Renal cortex interstitium (tissue), 11 donors: ENCODE results near the gene BNIP2. TPM values are rescaled to one million over a fixed set of nuclear protein-coding genes. Genes with fewer than 3 reads are reported as not detected.
"Not testable (repeated sequence)": the region's sequence is repeated elsewhere in the genome, so short reads cannot be mapped to it uniquely, and the experiment has no call there.

Source experiments
- DNase-seq, 11 donors: peaks; one replicate each; pipeline ENCODE4 v3.0.0-alpha.2; 2013; ENCODE audit warnings: low read depth in 9 of 11, low spot score in 4 of 11; ENCODE audit errors: extremely low read depth in 1 of 11
- polyA plus RNA-seq, 3 donors: library from polyadenylated mRNA; unstranded; fragments of 120-200 nt; gene quantifications; one replicate each; pipeline ENCODE4 v1.2.1, GENCODE V29; 2013; ENCODE audit not compliant: insufficient read length in 3 of 3

BNIP2 gene
- polyA plus RNA-seq, 3 donors = 63.8 to 84.7 (median 83.2) TPM

DNA sequence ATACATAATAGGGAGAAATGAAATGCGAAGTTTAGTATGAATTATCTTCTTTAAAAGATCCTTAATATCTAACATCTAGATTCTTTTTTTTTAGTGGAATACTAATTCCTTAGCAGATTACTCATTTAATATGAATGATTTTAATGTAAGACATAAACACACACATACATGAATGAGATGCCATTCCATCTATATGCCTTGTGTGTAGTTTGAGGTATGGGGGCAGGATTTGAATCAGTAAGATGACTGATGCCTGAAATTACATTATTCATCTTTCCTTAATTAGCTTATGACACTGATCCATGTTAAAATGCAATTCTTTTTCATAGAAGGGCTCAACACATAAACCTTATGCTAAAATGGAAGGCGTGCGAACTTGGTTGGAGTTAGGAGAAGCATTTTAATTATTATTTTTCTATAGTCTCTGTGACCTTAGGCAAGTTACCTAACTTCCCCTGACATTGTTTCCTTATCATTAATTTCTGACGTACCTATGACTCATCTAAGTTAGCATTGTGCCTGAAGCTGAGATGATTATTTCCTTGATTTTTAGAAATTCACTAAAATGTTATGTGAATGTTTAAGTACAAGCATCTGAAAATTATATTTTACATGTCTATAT, 10.8 kb upstream of the BNIP2 start:
- DNase-seq = no peak

DNA sequence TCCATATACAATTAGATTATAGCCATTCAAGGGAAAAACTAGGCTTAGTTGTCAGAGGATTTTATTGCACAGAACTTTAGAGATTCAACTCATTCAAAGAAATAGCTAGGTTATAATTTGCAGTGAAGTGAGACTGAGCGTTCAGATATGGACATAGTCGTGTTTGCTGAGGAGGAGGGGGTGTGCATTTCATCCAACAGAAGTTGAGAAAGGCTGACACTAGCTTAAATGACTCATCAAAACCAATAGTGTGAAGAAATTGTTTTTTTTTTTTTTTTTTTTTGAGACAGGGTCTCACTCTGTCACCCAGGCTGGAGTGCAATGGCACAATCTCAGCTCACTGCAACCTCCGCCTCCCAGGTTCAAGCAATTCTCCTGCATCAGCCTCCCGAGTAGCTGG, 8.9 kb upstream of the BNIP2 start:
- DNase-seq = not testable (repeated sequence)

DNA sequence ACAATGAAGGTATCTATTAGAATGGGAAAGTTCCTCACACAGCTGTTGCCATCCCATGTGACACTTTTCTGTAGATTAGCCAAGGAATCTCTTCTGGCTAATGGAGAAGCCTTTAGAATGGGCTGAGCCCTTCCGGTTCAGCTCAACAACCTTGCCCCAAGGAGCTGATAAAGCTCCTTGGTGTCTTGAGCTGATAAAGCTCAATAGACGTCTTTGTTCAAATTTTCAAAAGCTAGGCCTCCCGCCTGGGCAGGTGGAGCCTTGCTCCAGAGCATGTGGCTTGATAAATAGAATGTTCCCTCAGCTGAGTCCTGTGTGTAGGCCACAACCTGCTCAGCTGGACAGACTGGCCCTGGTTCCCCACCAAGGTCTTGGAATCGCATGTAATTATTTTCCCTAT, 7.2 kb upstream of the BNIP2 start:
- DNase-seq = no peak

DNA sequence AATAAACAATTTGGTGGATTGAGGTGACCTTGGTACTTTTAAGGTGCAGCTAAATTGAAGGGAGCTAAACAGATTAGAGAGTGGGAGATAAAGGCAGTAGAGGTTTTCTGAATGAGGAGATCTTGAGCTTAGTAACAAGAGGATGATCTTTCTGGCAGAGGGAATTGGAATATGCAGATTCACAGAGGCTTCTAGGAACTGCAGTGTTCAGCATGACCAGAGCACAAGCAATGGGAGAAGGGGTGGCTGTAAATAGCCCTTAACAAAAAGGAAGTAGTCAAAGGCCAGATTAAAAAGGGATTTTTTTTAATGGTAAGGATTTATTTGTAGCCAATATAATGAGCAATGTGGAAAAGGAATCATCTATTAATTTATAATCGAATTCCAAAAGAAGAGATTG, 5.7 kb upstream of the BNIP2 start:
- DNase-seq = no peak

DNA sequence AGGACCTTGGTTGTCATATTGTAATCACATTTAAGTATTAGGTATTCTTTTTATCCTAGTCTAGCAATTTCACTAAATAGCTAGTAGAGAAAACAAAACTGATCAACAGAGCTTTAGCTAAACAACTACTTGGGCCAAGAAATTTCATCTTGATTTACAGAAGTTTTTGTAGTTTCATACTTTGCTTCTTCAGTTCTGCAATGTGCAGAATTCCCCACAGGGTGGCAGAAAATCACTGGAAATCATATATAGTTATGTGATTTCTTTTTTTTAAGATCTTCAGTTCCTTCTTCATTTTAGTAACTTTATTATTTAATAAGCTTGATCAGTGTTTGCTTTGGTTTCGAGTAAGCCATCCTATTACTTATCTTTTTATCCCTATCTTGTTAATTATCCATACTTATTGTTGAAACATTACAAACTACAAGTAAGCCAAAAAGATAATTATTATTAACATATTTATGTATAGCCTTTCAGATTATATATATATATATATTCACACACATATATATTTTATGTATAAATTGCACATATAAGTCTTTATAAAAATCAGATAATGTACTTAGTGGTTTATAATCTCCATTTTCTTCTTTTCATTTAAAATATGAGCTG, 2.2 kb upstream of the BNIP2 start:
- DNase-seq = peak in 7 of 11 donors; percentile 16 to 39 (median 31)

DNA sequence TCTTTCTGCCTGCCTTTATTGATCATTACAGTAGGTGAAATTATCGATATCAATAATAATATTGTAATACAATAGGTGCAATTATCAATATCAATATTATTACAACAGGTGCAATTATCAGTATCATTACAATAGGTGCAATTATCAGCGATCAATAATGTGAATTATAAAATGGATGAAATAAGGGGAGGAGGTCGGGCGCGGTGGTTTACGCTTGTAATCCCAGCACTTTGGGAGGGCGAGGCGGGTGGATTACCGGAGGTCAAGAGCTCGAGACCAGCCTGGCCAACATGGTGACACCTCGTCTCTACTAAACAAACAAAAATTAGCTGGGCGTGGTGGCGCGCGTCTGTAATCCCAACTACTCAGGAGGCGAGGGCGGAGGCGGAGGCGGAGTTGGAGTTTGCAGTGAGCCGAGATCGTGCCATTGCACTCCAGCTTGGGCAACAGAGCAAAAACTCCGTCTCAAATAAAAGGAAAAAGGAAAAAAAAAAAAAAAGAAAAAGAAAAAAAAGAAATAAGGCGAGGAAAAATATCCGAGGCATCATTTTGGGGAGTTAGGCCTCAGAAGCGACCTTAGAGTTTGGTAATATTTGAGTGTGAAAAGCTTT, 611 bp upstream of the BNIP2 start:
- peak in 10 of 11 donors; percentile 15 to 51 (median 24) for DNase-seq

DNA sequence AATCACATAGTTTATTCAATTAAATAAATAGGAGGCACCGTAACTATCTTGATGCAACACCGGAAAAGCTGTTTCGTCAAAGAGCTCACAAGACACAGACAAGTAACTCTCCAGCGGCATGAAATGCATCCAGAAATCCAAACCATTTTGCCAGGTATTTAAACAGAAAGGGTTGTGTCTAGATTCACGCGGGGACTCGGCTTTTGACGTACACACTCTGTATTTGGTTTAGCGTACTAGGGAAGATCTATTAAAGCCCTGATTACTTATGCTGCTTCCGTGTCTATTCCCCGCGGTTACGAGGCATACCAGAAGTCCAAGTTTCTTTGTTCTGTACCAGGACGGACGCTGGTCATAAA, 718 bp downstream of the BNIP2 start:
- peak in 8 of 11 donors; percentile 15 to 44 (median 32) for DNase-seq

DNA sequence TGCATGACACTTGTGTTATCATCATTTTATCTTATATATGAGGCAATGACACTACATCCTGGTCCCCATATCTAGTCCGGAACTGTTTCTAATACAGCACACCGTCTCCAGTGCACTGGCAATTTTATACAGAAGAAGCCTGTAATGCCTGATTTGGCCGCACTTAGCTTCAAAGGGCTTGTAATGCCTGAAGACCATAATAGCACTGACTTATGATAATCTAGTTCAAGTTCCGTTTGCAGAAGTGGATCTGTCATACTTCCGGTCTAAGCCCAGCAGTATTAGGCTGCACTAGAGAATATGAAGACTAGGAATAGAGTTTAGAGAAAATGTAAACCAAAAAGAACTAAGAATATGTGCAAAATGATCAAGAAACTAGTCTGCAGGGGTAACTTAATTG, 1.3 kb downstream of the BNIP2 start:
- DNase-seq = no peak

DNA sequence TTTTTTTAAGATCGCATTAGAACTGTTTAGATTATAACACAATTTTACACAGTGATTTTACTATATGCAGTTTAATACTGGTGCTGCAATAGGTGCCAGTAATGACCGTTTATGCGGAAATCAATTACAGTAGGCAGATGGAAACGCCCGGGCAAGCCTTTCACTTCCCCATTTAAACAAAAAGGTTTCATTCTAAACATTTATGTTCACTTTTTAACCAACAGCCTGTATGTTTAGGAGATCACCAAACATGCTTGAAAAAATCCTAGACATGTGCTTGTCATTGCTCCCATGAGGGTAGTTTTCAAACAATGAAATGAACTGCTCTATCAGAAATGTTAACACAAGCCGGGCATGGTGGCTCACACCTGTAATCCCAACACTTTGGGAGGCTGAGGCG, 2.7 kb downstream of the BNIP2 start:
- no peak for DNase-seq

DNA sequence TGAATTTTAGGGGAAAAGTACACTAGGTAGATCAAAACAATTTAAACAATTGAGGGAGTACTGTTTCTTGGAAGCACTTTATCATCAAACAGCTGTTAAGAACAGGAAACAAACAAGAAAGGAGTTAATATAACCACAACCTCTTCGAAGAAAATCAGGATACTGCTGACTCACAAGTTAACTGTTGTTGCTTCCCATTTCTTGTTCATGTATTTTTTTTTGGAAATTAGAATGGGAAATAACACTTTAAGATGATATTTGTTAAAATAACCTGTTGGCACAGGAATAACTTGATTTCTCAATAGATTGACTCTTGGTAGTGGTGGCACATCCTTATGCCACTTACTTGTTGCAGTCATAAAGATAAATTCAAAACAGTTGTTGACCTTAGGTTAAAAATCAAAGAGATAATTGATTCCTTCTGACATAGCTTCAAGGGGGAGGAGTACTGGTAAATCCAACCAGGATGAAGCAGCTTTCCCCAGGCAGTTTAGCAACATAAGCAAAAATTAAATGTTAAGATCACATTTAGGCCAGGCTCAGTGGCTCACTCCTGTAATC, 3.3 kb downstream of the BNIP2 start:
- DNase-seq = no peak

DNA sequence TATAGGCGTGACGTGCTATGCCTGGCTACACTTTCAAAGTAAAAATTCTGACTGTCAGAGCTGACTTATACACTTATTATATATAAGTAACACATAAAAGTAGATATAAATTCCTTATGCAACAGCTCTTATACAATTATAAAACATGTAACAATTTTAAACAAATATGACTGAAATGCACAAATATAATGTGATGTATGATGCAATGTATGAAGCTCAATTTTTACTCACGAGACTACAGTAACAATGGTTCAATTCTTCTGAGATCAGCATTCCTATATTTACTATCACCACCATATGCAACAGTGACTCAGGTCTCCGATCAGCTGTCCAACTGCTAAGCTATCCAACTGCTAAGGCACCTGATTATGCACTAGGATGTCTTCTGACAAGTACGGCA, 8.2 kb downstream of the BNIP2 start:
- no peak for DNase-seq

DNA sequence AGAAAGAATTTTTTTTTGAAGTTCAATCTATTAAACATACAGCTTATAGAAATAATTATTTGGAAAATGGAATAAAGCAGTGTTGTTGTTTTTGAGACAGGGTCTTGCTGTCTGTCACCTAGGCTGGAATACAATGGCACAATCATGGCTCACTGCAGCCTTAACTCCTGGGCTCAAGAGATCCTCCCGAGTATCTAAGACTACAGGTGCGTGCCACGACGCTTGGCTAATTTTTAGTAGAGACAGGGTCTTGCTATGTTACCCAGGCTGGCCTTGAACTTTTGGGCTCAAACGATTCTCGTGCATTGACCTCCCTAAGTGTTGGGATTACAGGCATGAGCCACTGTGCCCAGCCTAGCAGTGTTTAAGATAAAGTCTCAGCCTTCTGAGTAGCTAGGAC, 8.8 kb downstream of the BNIP2 start:
- DNase-seq = no peak

DNA sequence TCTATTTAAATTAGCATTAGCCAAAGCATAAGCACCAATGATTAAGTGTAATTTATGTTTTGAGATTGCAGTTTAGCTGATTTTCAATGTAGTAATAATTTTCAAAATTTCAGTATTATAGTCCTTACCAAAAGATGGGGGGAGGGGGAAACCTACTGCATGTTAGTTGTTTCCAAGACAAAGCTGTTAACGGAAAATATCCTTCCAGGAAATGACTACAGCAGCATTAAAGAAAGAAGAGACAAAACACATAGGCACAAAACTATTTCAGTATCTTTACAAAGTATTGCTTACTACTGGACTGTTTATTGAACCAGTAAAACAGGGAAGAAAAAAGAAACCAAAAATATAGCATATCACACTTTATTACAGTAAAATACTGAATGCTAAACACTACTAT, 10.5 kb downstream of the BNIP2 start:
- no peak for DNase-seq

DNA sequence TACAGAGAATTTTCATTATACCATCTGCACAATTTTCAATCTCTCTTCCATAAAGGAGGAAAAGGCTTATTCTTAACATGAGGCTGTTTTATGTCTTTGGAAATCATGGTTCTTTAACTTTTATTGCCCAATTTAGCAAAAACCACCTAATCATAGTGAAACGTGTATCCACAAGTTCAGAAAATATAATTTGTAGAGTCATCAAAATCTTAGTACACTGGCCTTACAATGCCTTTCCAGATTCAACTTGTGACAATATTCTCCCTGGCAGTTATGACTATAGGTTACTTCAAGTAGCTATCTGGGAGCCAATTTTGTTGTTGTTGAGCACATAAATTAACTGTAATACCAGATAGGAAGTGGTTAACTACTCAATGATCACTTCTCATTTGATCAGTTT, 10.9 kb downstream of the BNIP2 start:
- no peak for DNase-seq

DNA sequence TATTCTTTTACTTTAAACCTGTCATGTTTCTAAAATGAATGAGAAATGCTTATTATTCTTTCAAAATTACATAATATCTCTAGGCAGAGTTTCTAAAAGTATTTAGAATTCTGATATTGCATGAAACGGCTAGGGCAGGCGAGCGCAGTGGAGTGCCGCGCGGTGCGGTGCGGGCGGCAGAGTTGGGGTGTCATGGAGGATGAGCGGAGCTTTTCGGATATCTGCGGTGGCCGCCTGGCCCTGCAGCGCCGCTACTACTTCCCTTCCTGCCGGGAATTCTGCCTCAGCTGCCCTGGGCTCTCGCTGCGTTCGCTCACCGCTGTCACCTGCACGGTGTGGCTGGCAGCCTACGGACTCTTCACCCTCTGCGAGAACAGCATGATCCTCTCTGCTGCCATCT, 12.6 kb downstream of the BNIP2 start:
- DNase-seq = no peak

DNA sequence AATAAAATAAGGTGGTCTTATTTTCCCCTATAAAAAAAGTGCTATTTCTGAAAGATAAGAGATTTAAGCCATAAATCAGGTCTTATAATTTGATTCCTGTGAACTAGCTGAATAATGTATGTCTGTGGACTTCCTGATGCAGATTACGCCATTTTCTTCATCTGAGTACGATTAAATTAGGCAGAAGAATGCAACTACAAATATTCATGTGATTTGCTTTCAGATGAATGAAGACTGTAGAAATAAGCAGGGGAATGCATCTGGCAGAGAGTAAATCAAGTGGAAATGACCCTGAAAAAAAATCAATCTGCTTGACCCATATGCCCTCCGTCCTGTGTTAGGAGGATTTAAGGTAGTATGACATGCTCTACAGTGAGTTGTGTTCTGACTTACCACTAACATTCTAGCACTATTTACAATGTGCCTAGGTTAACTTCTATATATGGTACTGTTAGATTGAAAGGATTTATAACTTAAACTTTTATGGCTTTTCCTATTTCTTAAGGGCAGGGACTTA, 14.7 kb downstream of the BNIP2 start:
- DNase-seq = no peak

DNA sequence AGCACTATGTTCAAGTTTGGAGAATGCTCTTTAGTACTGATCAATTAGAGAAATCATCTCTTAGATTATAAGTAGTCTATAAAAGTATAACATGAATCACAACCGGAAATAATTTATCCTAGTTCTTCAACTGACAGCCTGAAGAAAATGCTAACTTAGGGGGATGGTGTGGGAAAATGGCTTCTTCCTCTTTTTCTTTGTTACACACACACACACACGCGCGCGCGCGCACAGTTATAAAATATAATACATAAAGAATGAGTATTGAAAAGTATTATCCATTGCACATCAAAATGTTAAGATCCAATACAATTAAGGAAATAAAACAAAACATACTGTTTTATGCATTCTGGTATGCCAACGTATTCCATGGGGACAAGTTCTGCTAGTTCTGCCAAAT, 20.6 kb downstream of the BNIP2 start:
- no peak for DNase-seq

DNA sequence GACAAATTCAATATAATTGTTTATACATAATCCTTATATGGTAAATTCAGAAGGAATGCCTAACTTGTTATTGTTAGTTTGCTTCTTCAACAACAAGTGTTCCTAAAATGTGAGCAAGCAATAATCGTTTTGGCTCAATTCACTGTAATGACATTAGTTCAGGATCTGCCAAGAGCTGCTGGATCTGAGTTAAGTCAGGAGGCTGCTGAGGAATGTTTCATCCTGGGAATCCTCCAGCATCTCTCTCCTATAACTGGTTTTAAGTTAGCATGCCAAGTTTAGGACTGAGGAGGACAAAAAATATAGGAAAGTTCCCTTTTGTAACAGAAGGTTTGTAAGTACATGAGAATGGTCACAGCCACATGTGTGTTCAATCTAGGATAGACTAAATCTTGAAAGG, 26.9 kb downstream of the BNIP2 start:
- DNase-seq = no peak

DNA sequence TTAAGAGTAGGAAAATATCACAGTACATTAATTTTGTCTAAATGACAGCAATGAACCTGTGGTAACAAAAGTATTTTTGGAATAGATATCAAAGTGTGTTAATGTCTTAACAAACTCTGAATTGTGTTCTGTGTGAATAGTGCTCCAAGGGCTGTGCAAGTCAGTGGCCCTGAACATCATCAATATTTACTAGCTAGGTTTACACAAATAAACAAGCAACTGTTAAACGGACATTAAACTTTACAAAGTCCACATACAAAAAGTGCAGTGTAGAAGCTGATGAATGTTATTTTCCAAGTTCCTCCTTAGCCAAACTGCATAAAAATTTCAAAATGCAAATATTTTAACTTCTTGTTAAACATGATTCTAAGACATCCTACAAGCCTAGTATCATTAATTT, 29.8 kb downstream of the BNIP2 start:
- no peak for DNase-seq

DNA sequence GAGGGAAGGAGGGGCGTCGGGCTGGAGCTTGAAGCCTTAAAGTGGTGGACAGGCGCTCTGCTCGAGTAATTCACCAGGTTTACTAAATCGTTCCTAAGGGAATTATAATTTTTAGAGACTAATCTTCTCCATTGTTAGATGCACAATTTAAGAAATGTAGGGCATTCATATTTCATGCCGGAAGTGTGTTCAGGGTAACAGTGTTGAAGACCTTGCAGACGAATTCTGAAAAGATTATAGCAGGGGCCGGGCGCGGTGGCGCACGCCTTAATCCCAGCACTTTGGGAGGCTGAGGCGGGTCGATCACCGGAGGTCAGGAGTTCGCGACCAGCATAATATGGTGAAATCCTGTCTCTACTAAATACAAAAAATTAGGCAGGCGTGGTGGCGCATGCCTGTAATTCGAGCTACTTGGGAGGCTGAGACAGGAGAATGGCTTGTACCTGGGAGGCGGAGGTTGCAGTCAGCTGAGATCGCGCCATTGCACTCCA, 31.4 kb downstream of the BNIP2 start:
- peak in 2 of 11 donors; percentile 0 to 5 for DNase-seq
